Measurements from ENCODE around the gene PCDHB12. TPM values are rescaled to one million over a fixed set of nuclear protein-coding genes. Genes with fewer than 3 reads are reported as not detected.
"Not testable (repeated sequence)": the region's sequence is repeated elsewhere in the genome, so short reads cannot be mapped to it uniquely, and the experiment has no call there.

The PCDHB12 gene
- total and polyA plus RNA-seq, 3 experiments from 2014 or later = not detected

DNA sequence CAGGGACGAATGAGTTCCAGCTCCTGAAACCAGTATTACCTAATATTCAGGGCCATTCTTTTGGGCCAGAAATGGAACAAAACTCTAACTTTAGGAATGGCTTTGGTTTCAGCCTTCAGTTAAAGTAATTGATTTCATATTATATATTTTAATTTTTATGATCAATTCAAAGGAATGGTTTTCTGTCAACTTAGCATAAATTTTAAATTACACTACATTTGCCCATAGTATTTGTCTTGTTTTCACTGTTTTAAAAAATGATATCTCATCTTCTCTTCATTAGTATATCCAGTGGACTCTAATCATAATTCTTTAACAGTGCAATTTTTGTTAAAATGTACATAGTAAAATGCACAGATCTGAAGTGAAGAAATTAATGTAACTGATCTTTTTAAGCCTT lies 28.2 kb upstream of the PCDHB12 start:
- Mint-ChIP-seq H3K27me3 (peaks cover 26 to 41% of the 10 kb centered on the region in 2 donors), H3K36me3 (no peaks in the 10 kb centered on the region), H3K9me3 (peaks cover 4 to 21% (median 17%) of the 10 kb centered on the region in 5 donors), H3K4me1 (peaks cover 0 to 1% (median 0%) of the 10 kb centered on the region in 3 donors), H3K4me3 (no peak overlapping the region), H3K27ac (no peak overlapping the region)
- POLR2A ChIA-PET = no interaction called here
- no peaks in the 10 kb centered on the region for H3K4me1 ChIP-seq (ENCODE audit: insufficient read depth, low read length)
- CTCF ChIA-PET = no interaction called here
- H3K9me3 ChIP-seq (ENCODE audit: low read length) = no peaks in the 10 kb centered on the region
- H3K4me3 ChIP-seq (ENCODE audit: low read length) = no peak overlapping the region
- H3K27me3 ChIP-seq (ENCODE audit: insufficient read depth, low read length, poor library complexity, severe bottlenecking) = no peaks in the 10 kb centered on the region
- H3K27ac ChIP-seq (ENCODE audit: low read depth, low read length) = no peak overlapping the region
- DNase-seq = no peak
- no peaks in the 10 kb centered on the region for H3K36me3 ChIP-seq (ENCODE audit: insufficient read depth, low read length)

DNA sequence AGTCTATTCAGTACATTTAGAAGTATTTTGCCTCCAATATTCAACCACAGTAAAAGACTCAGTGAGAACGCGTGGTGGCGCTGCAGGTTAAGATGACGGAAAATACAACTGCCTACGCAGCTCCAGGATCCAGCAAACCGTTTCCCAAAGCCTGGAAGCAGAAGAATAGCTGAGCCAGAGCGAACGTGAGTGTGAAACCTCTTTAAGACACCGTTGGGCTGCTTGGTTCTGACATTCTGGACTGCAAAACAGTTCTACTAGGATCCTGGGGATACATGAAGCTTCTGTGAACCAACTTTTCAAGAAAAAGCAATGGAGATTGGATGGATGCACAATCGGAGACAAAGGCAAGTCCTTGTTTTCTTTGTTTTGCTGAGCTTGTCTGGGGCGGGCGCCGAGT lies 26.3 kb upstream of the PCDHB12 start, which contains the start of gene PCDHB16:
Gene PCDHB16 (plus strand): TSS at position 140 of the 400 bp plus-strand sequence. CDS start 173 bp downstream, at position 313.
- Histone ChIP-seq H3K36me3 (ENCODE audit: insufficient read depth, low read length) (no peaks in the 10 kb centered on the region), H3K27me3 (ENCODE audit: insufficient read depth, low read length, poor library complexity, severe bottlenecking) (no peaks in the 10 kb centered on the region), H3K9me3 (ENCODE audit: low read length) (no peaks in the 10 kb centered on the region), H3K27ac (ENCODE audit: low read depth, low read length) (no peak within 1 kb of the TSS), H3K4me1 (ENCODE audit: insufficient read depth, low read length) (no peaks in the 10 kb centered on the region), H3K4me3 (ENCODE audit: low read length) (no peak within 1 kb of the TSS)
- peaks cover 4 to 26% (median 21%) of the 10 kb centered on the region in 5 donors for H3K9me3 Mint-ChIP-seq
- peaks cover 31 to 54% of the 10 kb centered on the region in 2 donors for H3K27me3 Mint-ChIP-seq
- H3K27ac Mint-ChIP-seq = no peak within 1 kb of the TSS
- peaks cover 5 to 6% (median 6%) of the 10 kb centered on the region in 3 donors for H3K4me1 Mint-ChIP-seq
- peaks cover 0 to 5% (median 0%) of the 10 kb centered on the region in 3 donors for H3K36me3 Mint-ChIP-seq
- ChIA-PET CTCF (no interaction called here), POLR2A (no interaction called here)
- no peak for DNase-seq
- H3K4me3 Mint-ChIP-seq = no peak within 1 kb of the TSS

DNA sequence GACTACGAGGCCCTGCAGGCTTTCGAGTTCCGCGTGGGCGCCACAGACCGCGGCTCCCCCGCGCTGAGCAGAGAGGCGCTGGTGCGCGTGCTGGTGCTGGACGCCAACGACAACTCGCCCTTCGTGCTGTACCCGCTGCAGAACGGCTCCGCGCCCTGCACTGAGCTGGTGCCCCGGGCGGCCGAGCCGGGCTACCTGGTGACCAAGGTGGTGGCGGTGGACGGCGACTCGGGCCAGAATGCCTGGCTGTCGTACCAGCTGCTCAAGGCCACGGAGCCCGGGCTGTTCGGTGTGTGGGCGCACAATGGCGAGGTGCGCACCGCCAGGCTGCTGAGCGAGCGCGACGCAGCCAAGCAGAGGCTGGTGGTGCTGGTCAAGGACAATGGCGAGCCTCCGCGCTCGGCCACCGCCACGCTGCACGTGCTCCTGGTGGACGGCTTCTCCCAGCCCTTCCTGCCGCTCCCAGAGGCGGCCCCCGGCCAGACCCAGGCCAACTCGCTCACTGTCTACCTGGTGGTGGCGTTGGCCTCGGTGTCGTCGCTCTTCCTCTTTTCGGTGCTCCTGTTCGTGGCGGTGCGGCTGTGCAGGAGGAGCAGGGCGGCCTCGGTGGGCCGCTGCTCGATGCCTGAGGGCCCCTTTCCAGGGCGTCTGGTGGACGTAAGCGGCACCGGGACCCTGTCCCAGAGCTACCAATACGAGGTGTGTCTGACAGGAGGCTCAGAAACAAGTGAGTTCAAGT lies 24.2 kb upstream of the PCDHB12 start:
- H3K4me1 Mint-ChIP-seq; H3K36me3 Mint-ChIP-seq; POLR2A ChIA-PET; H3K36me3 ChIP-seq (ENCODE audit: insufficient read depth, low read length); CTCF ChIA-PET; H3K27ac ChIP-seq (ENCODE audit: low read depth, low read length); H3K4me1 ChIP-seq (ENCODE audit: insufficient read depth, low read length); H3K4me3 ChIP-seq (ENCODE audit: low read length); H3K4me3 Mint-ChIP-seq; H3K27ac Mint-ChIP-seq; H3K27me3 ChIP-seq (ENCODE audit: insufficient read depth, low read length, poor library complexity, severe bottlenecking); DNase-seq; H3K9me3 ChIP-seq (ENCODE audit: low read length): not testable (repeated sequence)
- Mint-ChIP-seq H3K27me3 (peaks cover 34 to 64% of the 10 kb centered on the region in 2 donors), H3K9me3 (peaks cover 11 to 36% (median 28%) of the 10 kb centered on the region in 5 donors)

DNA sequence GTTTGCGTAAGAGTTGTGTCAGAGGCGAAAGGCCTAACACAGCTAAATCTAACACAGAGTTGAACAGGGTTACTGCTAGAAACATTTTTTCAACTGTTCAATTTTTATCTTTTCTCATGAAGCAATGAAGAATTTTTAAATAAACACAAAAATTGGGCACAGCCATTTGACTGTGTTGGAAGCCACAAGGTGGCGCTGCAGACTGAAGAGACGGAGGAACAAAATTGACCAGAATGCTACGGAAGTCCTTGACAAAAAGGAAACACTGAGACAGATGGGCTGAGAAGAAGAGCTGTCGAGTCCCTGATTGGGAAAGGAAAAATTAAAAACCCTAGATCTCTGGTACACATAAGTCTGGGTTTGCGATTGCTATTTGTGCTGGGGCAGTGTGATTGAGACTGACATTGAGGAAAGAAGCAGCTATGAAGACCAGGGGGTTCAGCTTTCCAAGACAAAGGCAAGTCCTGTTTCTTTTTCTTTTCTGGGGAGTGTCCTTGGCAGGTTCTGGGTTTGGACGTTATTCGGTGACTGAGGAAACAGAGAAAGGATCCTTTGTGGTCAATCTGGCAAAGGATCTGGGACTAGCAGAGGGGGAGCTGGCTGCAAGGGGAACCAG lies 21.5 kb upstream of the PCDHB12 start, which contains the start of gene PCDHB9:
Gene PCDHB9 (plus strand): TSS at position 265 of the 616 bp plus-strand sequence. CDS start 158 bp downstream, at position 423.
- H3K9me3 ChIP-seq (ENCODE audit: low read length) = no peaks in the 10 kb centered on the region
- Mint-ChIP-seq H3K36me3 (peaks cover 1 to 9% (median 2%) of the 10 kb centered on the region in 3 donors), H3K9me3 (peaks cover 13 to 50% (median 44%) of the 10 kb centered on the region in 5 donors), H3K27ac (peak within 1 kb of the TSS in 2 of 8 donors; percentile 3 to 9), H3K4me1 (peaks cover 6 to 9% (median 6%) of the 10 kb centered on the region in 3 donors), H3K27me3 (peaks cover 41 to 70% of the 10 kb centered on the region in 2 donors), H3K4me3 (peak within 1 kb of the TSS; percentile 6 to 78 (median 63))
- no peak within 1 kb of the TSS for H3K4me3 ChIP-seq (ENCODE audit: low read length)
- peak in 2 of 5 donors; percentile 8 to 18 for DNase-seq
- no peaks in the 10 kb centered on the region for H3K4me1 ChIP-seq (ENCODE audit: insufficient read depth, low read length)
- H3K27me3 ChIP-seq (ENCODE audit: insufficient read depth, low read length, poor library complexity, severe bottlenecking) = no peaks in the 10 kb centered on the region
- ChIA-PET POLR2A (no interaction called here), CTCF (no interaction called here)
- no peaks in the 10 kb centered on the region for H3K36me3 ChIP-seq (ENCODE audit: insufficient read depth, low read length)
- H3K27ac ChIP-seq (ENCODE audit: low read depth, low read length) = no peak within 1 kb of the TSS

DNA sequence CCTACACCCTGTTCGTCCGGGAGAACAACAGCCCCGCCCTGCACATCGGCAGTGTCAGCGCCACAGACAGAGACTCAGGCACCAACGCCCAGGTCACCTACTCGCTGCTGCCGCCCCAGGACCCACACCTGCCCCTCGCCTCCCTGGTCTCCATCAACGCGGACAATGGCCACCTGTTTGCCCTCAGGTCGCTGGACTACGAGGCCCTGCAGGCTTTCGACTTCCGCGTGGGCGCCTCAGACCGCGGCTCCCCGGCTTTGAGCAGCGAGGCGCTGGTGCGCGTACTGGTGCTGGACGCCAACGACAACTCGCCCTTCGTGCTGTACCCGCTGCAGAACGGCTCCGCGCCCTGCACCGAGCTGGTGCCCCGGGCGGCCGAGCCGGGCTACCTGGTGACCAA lies 19.8 kb upstream of the PCDHB12 start:
- DNase-seq; H3K4me1 ChIP-seq (ENCODE audit: insufficient read depth, low read length); H3K27ac Mint-ChIP-seq; H3K9me3 ChIP-seq (ENCODE audit: low read length); H3K4me1 Mint-ChIP-seq; H3K4me3 ChIP-seq (ENCODE audit: low read length); CTCF ChIA-PET; H3K4me3 Mint-ChIP-seq; H3K36me3 ChIP-seq (ENCODE audit: insufficient read depth, low read length); H3K27me3 ChIP-seq (ENCODE audit: insufficient read depth, low read length, poor library complexity, severe bottlenecking); H3K36me3 Mint-ChIP-seq; H3K27ac ChIP-seq (ENCODE audit: low read depth, low read length); POLR2A ChIA-PET: not testable (repeated sequence)
- H3K9me3 Mint-ChIP-seq = peaks cover 14 to 50% (median 41%) of the 10 kb centered on the region in 5 donors
- peaks cover 36 to 64% of the 10 kb centered on the region in 2 donors for H3K27me3 Mint-ChIP-seq

DNA sequence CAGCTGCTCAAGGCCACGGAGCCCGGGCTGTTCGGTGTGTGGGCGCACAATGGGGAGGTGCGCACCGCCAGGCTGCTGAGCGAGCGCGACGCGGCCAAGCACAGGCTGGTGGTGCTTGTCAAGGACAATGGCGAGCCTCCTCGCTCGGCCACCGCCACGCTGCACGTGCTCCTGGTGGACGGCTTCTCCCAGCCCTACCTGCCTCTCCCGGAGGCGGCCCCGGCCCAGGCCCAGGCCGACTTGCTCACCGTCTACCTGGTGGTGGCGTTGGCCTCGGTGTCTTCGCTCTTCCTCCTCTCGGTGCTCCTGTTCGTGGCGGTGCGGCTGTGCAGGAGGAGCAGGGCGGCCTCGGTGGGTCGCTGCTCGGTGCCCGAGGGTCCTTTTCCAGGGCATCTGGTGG lies 19.4 kb upstream of the PCDHB12 start:
- H3K27ac Mint-ChIP-seq; H3K9me3 ChIP-seq (ENCODE audit: low read length); H3K27me3 ChIP-seq (ENCODE audit: insufficient read depth, low read length, poor library complexity, severe bottlenecking); CTCF ChIA-PET; H3K36me3 Mint-ChIP-seq; H3K4me1 Mint-ChIP-seq; H3K27ac ChIP-seq (ENCODE audit: low read depth, low read length); POLR2A ChIA-PET; H3K4me1 ChIP-seq (ENCODE audit: insufficient read depth, low read length); H3K4me3 ChIP-seq (ENCODE audit: low read length); H3K4me3 Mint-ChIP-seq; DNase-seq; H3K36me3 ChIP-seq (ENCODE audit: insufficient read depth, low read length): not testable (repeated sequence)
- H3K27me3 Mint-ChIP-seq = peaks cover 36 to 63% of the 10 kb centered on the region in 2 donors
- peaks cover 14 to 50% (median 42%) of the 10 kb centered on the region in 5 donors for H3K9me3 Mint-ChIP-seq

DNA sequence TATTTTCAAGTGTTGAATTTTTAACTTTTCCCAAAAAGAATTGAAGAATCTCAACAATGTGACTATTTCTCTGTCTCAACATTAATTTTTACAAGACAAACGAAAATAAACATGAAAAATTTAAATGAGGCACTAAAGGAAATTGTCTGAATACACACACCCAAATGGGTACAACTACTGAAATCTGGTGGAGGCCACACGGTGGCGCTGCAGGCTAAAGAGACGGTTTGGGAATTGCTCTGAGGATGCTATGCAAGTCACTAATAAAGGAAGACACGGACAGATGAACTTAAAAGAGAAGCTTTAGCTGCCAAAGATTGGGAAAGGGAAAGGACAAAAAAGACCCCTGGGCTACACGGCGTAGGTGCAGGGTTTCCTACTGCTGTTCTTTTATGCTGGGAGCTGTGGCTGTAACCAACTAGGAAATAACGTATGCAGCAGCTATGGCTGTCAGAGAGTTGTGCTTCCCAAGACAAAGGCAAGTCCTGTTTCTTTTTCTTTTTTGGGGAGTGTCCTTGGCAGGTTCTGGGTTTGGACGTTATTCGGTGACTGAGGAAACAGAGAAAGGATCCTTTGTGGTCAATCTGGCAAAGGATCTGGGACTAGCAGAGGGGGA lies 16.3 kb upstream of the PCDHB12 start, which contains the start of gene PCDHB10:
Gene PCDHB10 (plus strand): TSS at position 244 of the 616 bp plus-strand sequence. CDS start 200 bp downstream, at position 444.
- H3K4me3 ChIP-seq (ENCODE audit: low read length) = no peak within 1 kb of the TSS
- H3K27ac ChIP-seq (ENCODE audit: low read depth, low read length) = no peak within 1 kb of the TSS
- Mint-ChIP-seq H3K36me3 (peaks cover 1 to 5% (median 2%) of the 10 kb centered on the region in 3 donors), H3K27ac (no peak within 1 kb of the TSS), H3K27me3 (peaks cover 30 to 52% of the 10 kb centered on the region in 2 donors), H3K9me3 (peaks cover 31 to 55% (median 53%) of the 10 kb centered on the region in 5 donors), H3K4me1 (peaks cover under 1 to 3% (median under 1%) of the 10 kb centered on the region in 3 donors), H3K4me3 (peak within 1 kb of the TSS in 2 of 7 donors; percentile 11 to 25)
- H3K27me3 ChIP-seq (ENCODE audit: insufficient read depth, low read length, poor library complexity, severe bottlenecking) = no peaks in the 10 kb centered on the region
- no peaks in the 10 kb centered on the region for H3K4me1 ChIP-seq (ENCODE audit: insufficient read depth, low read length)
- ChIA-PET POLR2A (no interaction called here), CTCF (no interaction called here)
- H3K36me3 ChIP-seq (ENCODE audit: insufficient read depth, low read length) = no peaks in the 10 kb centered on the region
- peak in 1 of 5 donors; percentile 6 for DNase-seq
- H3K9me3 ChIP-seq (ENCODE audit: low read length) = peaks cover 5% of the 10 kb centered on the region

DNA sequence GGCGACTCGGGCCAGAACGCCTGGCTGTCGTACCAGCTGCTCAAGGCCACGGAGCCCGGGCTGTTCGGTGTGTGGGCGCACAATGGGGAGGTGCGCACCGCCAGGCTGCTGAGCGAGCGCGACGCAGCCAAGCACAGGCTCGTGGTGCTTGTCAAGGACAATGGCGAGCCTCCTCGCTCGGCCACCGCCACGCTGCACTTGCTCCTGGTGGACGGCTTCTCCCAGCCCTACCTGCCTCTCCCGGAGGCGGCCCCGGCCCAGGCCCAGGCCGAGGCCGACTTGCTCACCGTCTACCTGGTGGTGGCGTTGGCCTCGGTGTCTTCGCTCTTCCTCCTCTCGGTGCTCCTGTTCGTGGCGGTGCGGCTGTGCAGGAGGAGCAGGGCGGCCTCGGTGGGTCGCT lies 14.2 kb upstream of the PCDHB12 start:
- H3K4me1 Mint-ChIP-seq; DNase-seq; H3K4me3 ChIP-seq (ENCODE audit: low read length); H3K27ac ChIP-seq (ENCODE audit: low read depth, low read length); POLR2A ChIA-PET; CTCF ChIA-PET; H3K36me3 ChIP-seq (ENCODE audit: insufficient read depth, low read length); H3K4me1 ChIP-seq (ENCODE audit: insufficient read depth, low read length); H3K4me3 Mint-ChIP-seq; H3K9me3 ChIP-seq (ENCODE audit: low read length); H3K27ac Mint-ChIP-seq; H3K27me3 ChIP-seq (ENCODE audit: insufficient read depth, low read length, poor library complexity, severe bottlenecking); H3K36me3 Mint-ChIP-seq: not testable (repeated sequence)
- Mint-ChIP-seq H3K9me3 (peaks cover 37 to 60% (median 50%) of the 10 kb centered on the region in 5 donors), H3K27me3 (peaks cover 29 to 60% of the 10 kb centered on the region in 2 donors)
